GM20000 (cell line): ENCODE data around the gene INHBB.
A peak's percentile ranks its signal among the peaks of the same experiment; 100 is the strongest.

Experiments
- DNase-seq: peaks from one replicate; pipeline ENCODE4 v3.0.0; 2012; ENCODE audit warnings: low spot score
- CTCF ChIP-seq: IDR thresholded peaks from 2 replicates; pipeline ENCODE4 v1.5.1; 2012; ENCODE audit warnings: mild to moderate bottlenecking, control low read depth; ENCODE audit errors: extremely low read depth, missing control alignments

The INHBB gene

GRCh38 chr2:120312860-120313694 lies 32.9 kb upstream of the INHBB start:
- DNase-seq: peak; percentile 73
- TF ChIP-seq CTCF: peak; percentile 95

GRCh38 chr2:120313695-120314615 lies 32.0 kb upstream of the INHBB start:
- DNase-seq: no peak

GRCh38 chr2:120314690-120315366 lies 31.1 kb upstream of the INHBB start:
- DNase-seq: no peak

More at GRCh38 chr2:120313695-120314615, 32.0 kb upstream of the INHBB start:
- no peak for TF ChIP-seq CTCF

GRCh38 chr2:120315367-120316033 lies 30.4 kb upstream of the INHBB start:
- DNase-seq: no peak
- no peak for TF ChIP-seq CTCF

More at GRCh38 chr2:120314690-120315366, 31.1 kb upstream of the INHBB start:
- no peak for TF ChIP-seq CTCF

GRCh38 chr2:120316071-120316470 lies 29.9 kb upstream of the INHBB start:
- no peak for TF ChIP-seq CTCF
- DNase-seq: no peak

- no peak for DNase-seq
- TF ChIP-seq CTCF: no peak
Measured at GRCh38 chr2:120316528-120317179, 29.3 kb upstream of the INHBB start.
